HepG2 (cell line): ENCODE data around the gene KIAA1614. TPM values are rescaled to one million over a fixed set of nuclear protein-coding genes. Genes with fewer than 3 reads are reported as not detected.
A peak's percentile ranks its signal among the peaks of the same experiment; 100 is the strongest.

ENCODE experiments used
- ATAC-seq: fragments of 200-7000 bp; cut with Tn5 transposase; 3 replicates; pipeline ENCODE4 v1.9.1; 2020; ENCODE audit warnings: mild to moderate bottlenecking, moderate library complexity
- BruUV-seq: library from RNA; stranded (reverse); fragments of 400-500 nt; replicated peaks from 2 replicates; lab custom pipeline; 2021; lab: Mats Ljungman, UMichigan
- CTCF ChIA-PET: fragments of 300-600 bp; formaldehyde crosslinking; extraction: SDS; loops from one replicate; lab custom pipeline; 2021; ENCODE audit warnings: low total read pairs, inconsistent platforms, low intra/inter-chr PET ratio; lab: Yijun Ruan, JAX
- POLR2A ChIA-PET: fragments of 350-600 bp; sonication (Branson Sonifier 250); formaldehyde crosslinking; loops from one replicate; lab custom pipeline; 2020; ENCODE audit warnings: antibody characterized with exemption, inconsistent platforms; lab: Yijun Ruan, JAX
- DNase-seq: peaks from one replicate; pipeline ENCODE4 v3.0.0-alpha.2; 2015; ENCODE audit warnings: low spot score
- FAIRE-seq: peaks from 3 replicates; lab custom pipeline; 2011; peaks lifted over from hg19 to GRCh38; lab: Jason Lieb, UNC
- H2AFZ ChIP-seq: one replicate; pipeline ENCODE4 v1.6.1; 2011; ENCODE audit warnings: low read length, inconsistent platforms
- H3K27ac ChIP-seq: fragments of 300-600 bp; 3 replicates; pipeline ENCODE4 v1.8.0; 2011; ENCODE audit warnings: mixed run types, mild to moderate bottlenecking, mixed read lengths, low read length, inconsistent platforms; ENCODE audit not compliant: insufficient read depth; ENCODE audit errors: extremely low read length
- H3K27me3 ChIP-seq, 2 experiments: fragments of 200-600 bp in 1 of 2; 2 replicates in 1 of 2; 3 replicates in 1 of 2; pipeline versions ENCODE4 v1.6.0 to v1.8.0; 2011; ENCODE audit warnings: low read length in 2 of 2, mild to moderate bottlenecking in 2 of 2, moderate library complexity in 2 of 2, inconsistent platforms in 1 of 2; ENCODE audit not compliant: insufficient read depth in 2 of 2, control insufficient read depth in 1 of 2
- H3K36me3 ChIP-seq, 2 experiments: fragments of 200-600 bp in 1 of 2; replicated peaks in 1 of 2; 2 replicates in 1 of 2; 3 replicates in 1 of 2; pipeline versions ENCODE4 v1.5.1 to v1.8.0; 2011; ENCODE audit warnings: low read length in 2 of 2, inconsistent platforms in 1 of 2; ENCODE audit not compliant: insufficient read depth in 2 of 2, control insufficient read depth in 1 of 2
- H3K4me1 ChIP-seq: 2 replicates; pipeline ENCODE4 v1.5.1; 2012; ENCODE audit warnings: low read length, inconsistent platforms; ENCODE audit not compliant: insufficient read depth
- H3K4me2 ChIP-seq: 2 replicates; pipeline ENCODE4 v1.6.0; 2011; ENCODE audit warnings: low read depth, low read length, inconsistent platforms
- H3K4me3 ChIP-seq, 3 experiments: fragments of 200-600 bp in 1 of 3; sonication (generic), shearing (Covaris generic) in 1 of 3; replicated peaks in 1 of 3; 2 replicates each; pipeline ENCODE4 v1.5.1; 2011 to 2016; ENCODE audit warnings: low read length in 3 of 3, inconsistent platforms in 2 of 3, low read depth in 2 of 3, mild to moderate bottlenecking in 2 of 3, control low read depth in 1 of 3, mixed read lengths in 1 of 3; ENCODE audit not compliant: insufficient read depth in 1 of 3
- H3K79me2 ChIP-seq: one replicate; pipeline ENCODE4 v1.6.1; 2011; ENCODE audit warnings: low read length, inconsistent platforms; ENCODE audit not compliant: insufficient read depth
- H3K9ac ChIP-seq: 2 replicates; pipeline ENCODE4 v1.6.0; 2011; ENCODE audit warnings: mild to moderate bottlenecking, low read depth, low read length, inconsistent platforms; ENCODE audit not compliant: insufficient read depth
- H3K9me3 ChIP-seq: 2 replicates; pipeline ENCODE4 v1.5.1; 2012; ENCODE audit warnings: mild to moderate bottlenecking, low read length
- H4K20me1 ChIP-seq: 2 replicates; pipeline ENCODE4 v1.6.0; 2011; ENCODE audit warnings: inconsistent platforms, mild to moderate bottlenecking, low read length, moderate library complexity; ENCODE audit not compliant: insufficient read depth
- ADNP ChIP-seq: sonication (generic); formaldehyde crosslinking; IDR thresholded peaks from 2 replicates; pipeline ENCODE4 v1.4.0; 2020; ENCODE audit warnings: missing genetic modification reagents
- CREB3 ChIP-seq: sonication (generic); formaldehyde crosslinking; IDR thresholded peaks from 2 replicates; pipeline ENCODE4 v1.5.0; 2020; ENCODE audit warnings: missing genetic modification reagents
- CTCF ChIP-seq: sonication (generic); formaldehyde crosslinking; IDR thresholded peaks from 2 replicates; pipeline ENCODE4 v1.5.0; 2020; ENCODE audit warnings: mild to moderate bottlenecking, missing genetic modification reagents, moderate library complexity
- MAFF ChIP-seq: IDR thresholded peaks from 2 replicates; pipeline ENCODE4 v1.6.1; 2011; ENCODE audit warnings: low read depth, low read length, improper control_type of control experiment
- ZBTB21 ChIP-seq: sonication (generic); formaldehyde crosslinking; IDR thresholded peaks from 2 replicates; pipeline ENCODE4 v1.4.0; 2020; ENCODE audit warnings: missing genetic modification reagents
- ZNF12 ChIP-seq: sonication (generic); formaldehyde crosslinking; IDR thresholded peaks from 2 replicates; pipeline ENCODE4 v1.5.0; 2020; ENCODE audit warnings: missing genetic modification reagents
- WGBS: methylation state at CpG from one replicate; pipeline ENCODE4 v1.1.6; 2017; ENCODE audit warnings: low lambda C conversion rate; 5-methylcytosine and 5-hydroxymethylcytosine counted together
- in situ Hi-C: cut with HindIII; loops from 2 replicates; pipeline ENCODE4 v1.10.0; 2017; ENCODE audit warnings: low pct_unique_long_range_greater_than_20kb; ENCODE audit not compliant: extremely low pct_ligation_motif_present
- intact Hi-C: fragments of 100-400 bp; cut with micrococcal nuclease; formaldehyde crosslinking; loops from one replicate; pipeline ENCODE4 v1.10.0; 2022; ENCODE audit not compliant: unreplicated experiment
- polyA plus RNA-seq, 8 experiments: library from polyadenylated mRNA; depleted of rRNA in 3 of 8; stranded (reverse) in 7 of 8; unstranded in 1 of 8; fragments of >200 nt; fragmentation: Illumina TruSeq in 4 of 8; extraction: Trizol in 4 of 8; gene quantifications; 2 replicates each; pipeline versions ENCODE4 v1.2.1 to v1.2.3, GENCODE V29; 2011 to 2016; ENCODE audit warnings: low read depth in 4 of 8, missing spikeins in 1 of 8, mixed read lengths in 1 of 8; ENCODE audit not compliant: insufficient read depth in 1 of 8
- total RNA-seq, 5 experiments: library from RNA; depleted of rRNA; stranded (reverse); fragments of >200 nt; fragmentation: Illumina TruSeq; extraction: Trizol; gene quantifications; 2 replicates each; pipeline ENCODE4 v1.2.3, GENCODE V29; 2016; ENCODE audit warnings: low read depth in 1 of 5
- TF ChIP-seq, protein P1 (sequence below), 2 experiments: sonication (generic) in 1 of 2; formaldehyde crosslinking in 1 of 2; IDR thresholded peaks; 2 replicates each; pipeline versions ENCODE4 v1.4.0 to v1.6.1; 2016 to 2020; ENCODE audit warnings: borderline replicate concordance in 1 of 2, low read depth in 1 of 2, mild to moderate bottlenecking in 1 of 2, missing genetic modification reagents in 1 of 2

KIAA1614 gene
- total and polyA plus RNA-seq, 2 of the 13 experiments (the other 11 are each of a cell fraction or from before 2014, with no cell fraction given) = 0.15 to 0.77 TPM

DNA sequence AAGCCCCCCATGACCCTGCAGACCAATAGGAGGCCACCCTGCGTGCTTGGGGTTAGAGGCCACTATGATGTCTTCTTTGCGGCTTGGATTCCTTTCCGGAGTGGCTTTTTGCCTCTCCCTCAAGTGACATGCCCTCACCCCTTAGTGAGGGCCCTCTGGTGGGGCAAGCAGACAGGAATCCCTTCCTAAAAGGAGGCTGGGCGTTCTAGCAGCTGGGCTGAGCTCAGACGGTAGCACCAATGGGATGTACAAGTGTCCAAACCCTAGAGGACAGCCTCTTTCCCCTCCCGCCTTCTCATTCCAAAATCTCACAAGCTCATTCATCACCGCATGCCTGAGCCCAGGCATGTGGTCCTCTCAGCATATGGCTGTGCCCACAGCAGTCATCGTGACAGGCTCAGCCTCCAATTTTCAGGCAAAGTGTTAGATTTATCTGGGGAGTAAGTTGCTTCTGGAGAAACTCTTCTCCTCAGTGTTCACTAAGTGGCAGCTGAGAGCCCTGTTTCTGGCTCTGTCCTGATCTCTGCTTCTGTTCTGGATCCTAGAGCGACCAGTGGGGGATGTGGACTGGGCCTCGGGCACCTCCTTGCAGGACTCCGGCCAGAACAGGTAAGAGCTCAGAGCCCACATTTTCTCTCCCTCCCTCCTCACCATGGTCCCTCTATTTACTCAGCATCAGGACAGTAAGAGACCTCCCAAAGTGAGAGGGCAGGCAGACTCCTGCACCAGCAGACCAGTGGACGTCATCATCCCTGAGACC is 4.8 kb downstream of the KIAA1614 start:
- POLR2A ChIA-PET = no interaction called here
- peaks cover 21% of the 10 kb centered on the region for H3K4me1 ChIP-seq
- in situ Hi-C loops (no loop called here), intact Hi-C loops (loop anchor here (1.0 kb wide), 1 partner anchor 8 kb away; no protein-coding TSS in a partner anchor)
- peaks cover 5 to 28% of the 10 kb centered on the region in 2 experiments for H3K27me3 ChIP-seq
- no peak overlapping the region for H3K4me2 ChIP-seq
- no peak overlapping the region for H3K27ac ChIP-seq
- no peaks in the 10 kb centered on the region for H3K9me3 ChIP-seq
- H3K4me3 ChIP-seq = no peak overlapping the region
- no peak overlapping the region for H3K9ac ChIP-seq
- H3K36me3 ChIP-seq = no peaks in the 10 kb centered on the region
- CTCF ChIA-PET = interaction anchor here (1.4 kb wide), 1 partner anchor 36 kb away, joined by 4 read pairs; no protein-coding TSS in a partner anchor
- no peaks in the 10 kb centered on the region for H4K20me1 ChIP-seq
- no peak overlapping the region for H2AFZ ChIP-seq
- no TSS peak for BruUV-seq
- no peak for TF ChIP-seq ZBTB21 (CRISPR knock-in tag)
- TF ChIP-seq CTCF (CRISPR knock-in tag) = peak; percentile 33
- no peak for TF ChIP-seq ADNP (CRISPR knock-in tag)
- peak; percentile 52 for ATAC-seq
- no peak for FAIRE-seq
- no peaks in the 10 kb centered on the region for H3K79me2 ChIP-seq
- DNase-seq = no peak
- 43% methylated on average over 11 of the region's 12 CpGs for WGBS

DNA sequence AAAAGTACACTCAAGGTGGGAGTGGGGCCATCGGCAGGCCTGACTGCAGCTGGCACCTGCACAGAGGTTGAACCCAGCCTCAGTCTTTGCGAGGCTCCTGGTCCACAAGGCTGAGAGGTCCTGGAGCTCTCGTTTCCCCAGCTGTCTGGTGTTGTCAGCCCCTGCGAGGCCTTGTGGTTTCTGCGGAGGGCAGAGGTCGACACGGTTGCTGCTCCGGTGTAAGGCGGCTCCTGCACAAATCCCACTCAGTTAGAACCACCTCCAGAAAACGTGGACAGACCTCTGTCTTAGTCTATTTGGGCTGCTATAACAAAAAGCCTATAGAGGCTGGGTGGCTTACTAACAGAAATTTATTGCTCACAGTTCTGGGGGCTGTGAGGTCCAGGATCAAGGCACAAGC is 5.8 kb downstream of the KIAA1614 start:
- Histone ChIP-seq H3K79me2 (no peaks in the 10 kb centered on the region), H4K20me1 (no peaks in the 10 kb centered on the region), H3K4me1 (peaks cover 31% of the 10 kb centered on the region), H3K9me3 (no peaks in the 10 kb centered on the region), H3K4me2 (no peak overlapping the region), H3K9ac (no peak overlapping the region), H3K36me3 (no peaks in the 10 kb centered on the region), H3K4me3 (no peak overlapping the region), H3K27ac (no peak overlapping the region), H2AFZ (no peak overlapping the region), H3K27me3 (peaks cover 5 to 28% of the 10 kb centered on the region in 2 experiments)
- intact Hi-C loops = no loop called here
- BruUV-seq = no TSS peak
- in situ Hi-C loops = no loop called here
- TF ChIP-seq CREB3 (CRISPR knock-in tag) (no peak), ZNF12 (peak; percentile 74), MAFF (no peak)
- TF ChIP-seq, protein P1, sequence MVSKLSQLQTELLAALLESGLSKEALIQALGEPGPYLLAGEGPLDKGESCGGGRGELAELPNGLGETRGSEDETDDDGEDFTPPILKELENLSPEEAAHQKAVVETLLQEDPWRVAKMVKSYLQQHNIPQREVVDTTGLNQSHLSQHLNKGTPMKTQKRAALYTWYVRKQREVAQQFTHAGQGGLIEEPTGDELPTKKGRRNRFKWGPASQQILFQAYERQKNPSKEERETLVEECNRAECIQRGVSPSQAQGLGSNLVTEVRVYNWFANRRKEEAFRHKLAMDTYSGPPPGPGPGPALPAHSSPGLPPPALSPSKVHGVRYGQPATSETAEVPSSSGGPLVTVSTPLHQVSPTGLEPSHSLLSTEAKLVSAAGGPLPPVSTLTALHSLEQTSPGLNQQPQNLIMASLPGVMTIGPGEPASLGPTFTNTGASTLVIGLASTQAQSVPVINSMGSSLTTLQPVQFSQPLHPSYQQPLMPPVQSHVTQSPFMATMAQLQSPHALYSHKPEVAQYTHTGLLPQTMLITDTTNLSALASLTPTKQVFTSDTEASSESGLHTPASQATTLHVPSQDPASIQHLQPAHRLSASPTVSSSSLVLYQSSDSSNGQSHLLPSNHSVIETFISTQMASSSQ (IDR thresholded peaks at IDR 0.05; ENCODE audit: low read depth) = no peak
- TF ChIP-seq, protein P1 (CRISPR knock-in tag; IDR thresholded peaks at IDR 0.05; ENCODE audit: borderline replicate concordance) = no peak
- no peak for ATAC-seq
- FAIRE-seq = no peak
- ChIA-PET POLR2A (no interaction called here), CTCF (no interaction called here)
- no peak for DNase-seq
- WGBS = 12% methylated on average over 7 of the region's 10 CpGs
